Neural progenitor cell (in vitro differentiated cells): ENCODE data around the gene GALNTL6. TPM values are rescaled to one million over a fixed set of nuclear protein-coding genes. Genes with fewer than 3 reads are reported as not detected.

Experiments used
- DNase-seq: peaks from one replicate; pipeline ENCODE4 v3.0.0-alpha.2; 2016; ENCODE audit warnings: low spot score
- H2AFZ ChIP-seq: fragments of 200-600 bp; sonication (generic); replicated peaks from 2 replicates; pipeline ENCODE4 v1.6.1; 2016; ENCODE audit warnings: antibody characterized with exemption
- H3F3A ChIP-seq: fragments of 200-600 bp; sonication (generic); 2 replicates; pipeline ENCODE4 v1.6.1; 2016; ENCODE audit warnings: antibody characterized with exemption, low read depth
- H3K27ac ChIP-seq: fragments of 200-600 bp; sonication (generic); 2 replicates; pipeline ENCODE4 v1.5.1; 2016; ENCODE audit warnings: mild to moderate bottlenecking
- H3K27me3 ChIP-seq: fragments of 200-600 bp; sonication (generic); 2 replicates; pipeline ENCODE4 v1.6.1; 2016; ENCODE audit warnings: mild to moderate bottlenecking, moderate library complexity
- H3K36me3 ChIP-seq: fragments of 200-600 bp; sonication (generic); 2 replicates; pipeline ENCODE4 v1.5.1; 2016
- H3K4me1 ChIP-seq: fragments of 200-600 bp; sonication (generic); 2 replicates; pipeline ENCODE4 v1.6.1; 2016; ENCODE audit warnings: mixed run types
- H3K4me2 ChIP-seq: fragments of 200-600 bp; sonication (generic); 2 replicates; pipeline ENCODE4 v1.6.1; 2016
- H3K4me3 ChIP-seq: fragments of 200-600 bp; sonication (generic); 2 replicates; pipeline ENCODE4 v1.5.1; 2016
- H3K79me2 ChIP-seq: fragments of 200-600 bp; sonication (generic); 2 replicates; pipeline ENCODE4 v1.6.1; 2016; ENCODE audit warnings: low read depth
- H3K9ac ChIP-seq: fragments of 200-600 bp; sonication (generic); 2 replicates; pipeline ENCODE4 v1.6.1; 2016
- H3K9me3 ChIP-seq: fragments of 200-600 bp; sonication (generic); 2 replicates; pipeline ENCODE4 v1.5.1; 2016; ENCODE audit warnings: low read depth
- H4K20me1 ChIP-seq: fragments of 200-600 bp; sonication (generic); 2 replicates; pipeline ENCODE4 v1.6.1; 2016; ENCODE audit warnings: low read depth
- H3K27ac Mint-ChIP-seq: 3 replicates; pipeline ENCODE4 v1.8.0; 2021; ENCODE audit warnings: mixed read lengths
- H3K27me3 Mint-ChIP-seq: 2 replicates; pipeline ENCODE4 v1.8.0; 2022; ENCODE audit warnings: low read depth, mild to moderate bottlenecking, inconsistent platforms, moderate library complexity, mixed read lengths; ENCODE audit not compliant: insufficient read depth
- H3K36me3 Mint-ChIP-seq: 3 replicates; pipeline ENCODE4 v1.8.0; 2021; ENCODE audit warnings: mixed read lengths
- H3K4me1 Mint-ChIP-seq: 3 replicates; pipeline ENCODE4 v1.8.0; 2021; ENCODE audit warnings: mixed read lengths
- H3K4me3 Mint-ChIP-seq: 3 replicates; pipeline ENCODE4 v1.8.0; 2021; ENCODE audit warnings: mild to moderate bottlenecking, moderate library complexity, mixed read lengths
- H3K9me3 Mint-ChIP-seq: 3 replicates; pipeline ENCODE4 v1.8.0; 2020; ENCODE audit warnings: mixed read lengths
- CTCF ChIP-seq: fragments of 200-600 bp; sonication (generic); IDR thresholded peaks from 2 replicates; pipeline ENCODE4 v1.5.1; 2017; ENCODE audit warnings: antibody characterized with exemption, mild to moderate bottlenecking
- EZH2 ChIP-seq: fragments of 200-600 bp; sonication (generic); IDR thresholded peaks from 2 replicates; pipeline ENCODE4 v1.6.1; 2017; ENCODE audit warnings: antibody characterized with exemption, mild to moderate bottlenecking, moderate library complexity
- EZH2phosphoT487 ChIP-seq: fragments of 200-600 bp; sonication (generic); IDR thresholded peaks from 2 replicates; pipeline ENCODE4 v1.6.1; 2017; ENCODE audit warnings: antibody characterized with exemption
- total RNA-seq: library from RNA; depleted of rRNA; stranded (reverse); fragments of >200 nt; gene quantifications from 2 replicates; pipeline ENCODE4 v1.2.3, GENCODE V29; 2015; ENCODE audit warnings: low replicate concordance

Gene GALNTL6
- total RNA-seq, 1 donor from 2014 or later = 0.15 TPM

- H3K4me2 ChIP-seq = no peak overlapping the region
- no peaks in the 10 kb centered on the region for H3K4me1 ChIP-seq
- no peak overlapping the region for H3K4me3 ChIP-seq
- H3K9ac ChIP-seq = no peak overlapping the region
- TF ChIP-seq EZH2 = no peak
- TF ChIP-seq CTCF = no peak
- TF ChIP-seq EZH2phosphoT487 = no peak
- Mint-ChIP-seq H3K36me3 (no peaks in the 10 kb centered on the region), H3K27me3 (no peaks in the 10 kb centered on the region), H3K4me1 (no peaks in the 10 kb centered on the region), H3K27ac (no peak overlapping the region), H3K4me3 (no peak overlapping the region), H3K9me3 (peaks cover 4% of the 10 kb centered on the region)
- no peaks in the 10 kb centered on the region for H3K79me2 ChIP-seq
- no peak for DNase-seq
- H2AFZ ChIP-seq = no peak overlapping the region
- H3K27me3 ChIP-seq = no peaks in the 10 kb centered on the region
- H4K20me1 ChIP-seq = no peaks in the 10 kb centered on the region
- no peaks in the 10 kb centered on the region for H3F3A ChIP-seq
- H3K9me3 ChIP-seq = no peaks in the 10 kb centered on the region
- no peaks in the 10 kb centered on the region for H3K36me3 ChIP-seq
- H3K27ac ChIP-seq = no peak overlapping the region
Observed at GRCh38 chr4:172919269-172919668, 1106.1 kb downstream of the GALNTL6 start.

- no peaks in the 10 kb centered on the region for H3K9me3 Mint-ChIP-seq
- no peak overlapping the region for H3K27ac Mint-ChIP-seq
- H3K36me3 Mint-ChIP-seq = no peaks in the 10 kb centered on the region
- Histone ChIP-seq H3K9me3 (no peaks in the 10 kb centered on the region), H3K4me1 (no peaks in the 10 kb centered on the region), H3K27ac (no peak overlapping the region), H4K20me1 (no peaks in the 10 kb centered on the region), H2AFZ (no peak overlapping the region), H3K79me2 (no peaks in the 10 kb centered on the region), H3K9ac (no peak overlapping the region), H3K4me2 (no peak overlapping the region), H3K27me3 (no peaks in the 10 kb centered on the region), H3K36me3 (no peaks in the 10 kb centered on the region), H3F3A (no peaks in the 10 kb centered on the region), H3K4me3 (no peak overlapping the region)
- no peaks in the 10 kb centered on the region for H3K4me1 Mint-ChIP-seq
- no peak for DNase-seq
- peaks cover 3% of the 10 kb centered on the region for H3K27me3 Mint-ChIP-seq
- H3K4me3 Mint-ChIP-seq = no peak overlapping the region
- TF ChIP-seq CTCF (no peak), EZH2 (no peak), EZH2phosphoT487 (no peak)
Observed at GRCh38 chr4:172927096-172927814, 1114.1 kb downstream of the GALNTL6 start.

GRCh38 chr4:172928347-172928746 is 1115.1 kb downstream of the GALNTL6 start:
- H3K27me3 ChIP-seq = no peaks in the 10 kb centered on the region
- no peak overlapping the region for H3K9ac ChIP-seq
- Mint-ChIP-seq H3K36me3 (no peaks in the 10 kb centered on the region), H3K27ac (no peak overlapping the region), H3K4me1 (no peaks in the 10 kb centered on the region), H3K4me3 (no peak overlapping the region), H3K27me3 (peaks cover 3% of the 10 kb centered on the region), H3K9me3 (no peaks in the 10 kb centered on the region)
- no peaks in the 10 kb centered on the region for H3F3A ChIP-seq
- H3K36me3 ChIP-seq = no peaks in the 10 kb centered on the region
- H3K79me2 ChIP-seq = no peaks in the 10 kb centered on the region
- H3K27ac ChIP-seq = no peak overlapping the region
- H3K4me1 ChIP-seq = no peaks in the 10 kb centered on the region
- no peaks in the 10 kb centered on the region for H4K20me1 ChIP-seq
- H3K4me3 ChIP-seq = no peak overlapping the region
- no peak for DNase-seq
- no peak for TF ChIP-seq CTCF
- no peak for TF ChIP-seq EZH2
- TF ChIP-seq EZH2phosphoT487 = no peak
- H2AFZ ChIP-seq = no peak overlapping the region
- no peaks in the 10 kb centered on the region for H3K9me3 ChIP-seq
- H3K4me2 ChIP-seq = no peak overlapping the region
